ENCODE measurements around the gene ZBTB16. TPM values are rescaled to one million over a fixed set of nuclear protein-coding genes. Genes with fewer than 3 reads are reported as not detected.

Gene ZBTB16
- total and polyA plus RNA-seq, 2 experiments from 2014 or later, result 0.29 to 1.4 TPM

GRCh38 chr11:114172871-114173444, 113.4 kb downstream of the ZBTB16 start:
- no peak overlapping the region for H3K27ac ChIP-seq (ENCODE audit: low read depth)
- ATAC-seq, result no peak
- no peak overlapping the region for H3K4me2 ChIP-seq

GRCh38 chr11:114173843-114174242, 114.3 kb downstream of the ZBTB16 start:
- Mint-ChIP-seq H3K9me3 (no peaks in the 10 kb centered on the region), H3K27ac (no peak overlapping the region), H3K4me3 (no peak overlapping the region), H3K4me1 (peaks cover 9% of the 10 kb centered on the region), H3K27me3 (ENCODE audit: insufficient read depth, low read depth, poor library complexity) (peaks cover 13% of the 10 kb centered on the region), H3K36me3 (ENCODE audit: low read depth) (no peaks in the 10 kb centered on the region)
- Histone ChIP-seq H3K9me2 (ENCODE audit: insufficient read depth) (no peaks in the 10 kb centered on the region), H3K4me3 (no peak overlapping the region), H3K4me2 (no peak overlapping the region), H3K4me1 (ENCODE audit: insufficient read depth) (no peaks in the 10 kb centered on the region), H2AFZ (no peak overlapping the region), H4K20me1 (replicated peaks; ENCODE audit: insufficient read depth) (no peaks in the 10 kb centered on the region), H3K27ac (ENCODE audit: low read depth) (no peak overlapping the region), H3K36me3 (ENCODE audit: insufficient read depth) (no peaks in the 10 kb centered on the region), H3F3A (replicated peaks; ENCODE audit: low read depth) (no peaks in the 10 kb centered on the region), H3K79me2 (replicated peaks; ENCODE audit: insufficient read depth) (no peaks in the 10 kb centered on the region), H3K27me3 (ENCODE audit: insufficient read depth) (no peaks in the 10 kb centered on the region)
- no peak for DNase-seq (ENCODE audit: low spot score)
- no peak for ATAC-seq
- no peak for TF ChIP-seq ZNF462 (CRISPR knock-in tag; IDR thresholded peaks at IDR 0.05)
- no peak for TF ChIP-seq ETS1 (IDR thresholded peaks at IDR 0.05)
- no peak for TF ChIP-seq POLR2AphosphoS5 (IDR thresholded peaks at IDR 0.05; ENCODE audit: low read depth)
- no peak for TF ChIP-seq ZNF114 (CRISPR knock-in tag; IDR thresholded peaks at IDR 0.05)
- TF ChIP-seq CREB1 (CRISPR knock-in tag; IDR thresholded peaks at IDR 0.05; ENCODE audit: low read depth), result no peak
- no peak for TF ChIP-seq REST (IDR thresholded peaks at IDR 0.05; ENCODE audit: unreplicated experiment)
- no peak for TF ChIP-seq STAT1 (IDR thresholded peaks at IDR 0.05; ENCODE audit: unreplicated experiment)
- no peak for TF ChIP-seq EZH2 (IDR thresholded peaks at IDR 0.05; ENCODE audit: low read depth, unreplicated experiment)
- TF ChIP-seq ZNF331 (CRISPR knock-in tag; IDR thresholded peaks at IDR 0.05; ENCODE audit: low read depth), result no peak
- no peak for TF ChIP-seq EZH2phosphoT487 (IDR thresholded peaks at IDR 0.05; ENCODE audit: unreplicated experiment)
- no peak for TF ChIP-seq NANOG (IDR thresholded peaks at IDR 0.05; ENCODE audit: borderline replicate concordance)

More at GRCh38 chr11:114172871-114173444, 113.4 kb downstream of the ZBTB16 start:
- Histone ChIP-seq H3K4me3 (no peak overlapping the region), H3K4me1 (ENCODE audit: insufficient read depth) (peaks cover 2% of the 10 kb centered on the region), H3K36me3 (ENCODE audit: insufficient read depth) (no peaks in the 10 kb centered on the region), H3K79me2 (replicated peaks; ENCODE audit: insufficient read depth) (no peaks in the 10 kb centered on the region), H3K27me3 (ENCODE audit: insufficient read depth) (no peaks in the 10 kb centered on the region), H4K20me1 (replicated peaks; ENCODE audit: insufficient read depth) (no peaks in the 10 kb centered on the region), H2AFZ (no peak overlapping the region), H3F3A (replicated peaks; ENCODE audit: low read depth) (no peaks in the 10 kb centered on the region), H3K9me2 (ENCODE audit: insufficient read depth) (no peaks in the 10 kb centered on the region)
- Mint-ChIP-seq H3K27ac (no peak overlapping the region), H3K4me1 (peaks cover 14% of the 10 kb centered on the region), H3K4me3 (no peak overlapping the region), H3K9me3 (no peaks in the 10 kb centered on the region), H3K27me3 (ENCODE audit: insufficient read depth, low read depth, poor library complexity) (peaks cover 10% of the 10 kb centered on the region), H3K36me3 (ENCODE audit: low read depth) (no peaks in the 10 kb centered on the region)
- TF ChIP-seq CREB1 (CRISPR knock-in tag; IDR thresholded peaks at IDR 0.05; ENCODE audit: low read depth), result no peak
- DNase-seq (ENCODE audit: low spot score), result no peak

Data from GM23338 (cell line).